ENCODE measurements around the gene DLGAP4.

DNA sequence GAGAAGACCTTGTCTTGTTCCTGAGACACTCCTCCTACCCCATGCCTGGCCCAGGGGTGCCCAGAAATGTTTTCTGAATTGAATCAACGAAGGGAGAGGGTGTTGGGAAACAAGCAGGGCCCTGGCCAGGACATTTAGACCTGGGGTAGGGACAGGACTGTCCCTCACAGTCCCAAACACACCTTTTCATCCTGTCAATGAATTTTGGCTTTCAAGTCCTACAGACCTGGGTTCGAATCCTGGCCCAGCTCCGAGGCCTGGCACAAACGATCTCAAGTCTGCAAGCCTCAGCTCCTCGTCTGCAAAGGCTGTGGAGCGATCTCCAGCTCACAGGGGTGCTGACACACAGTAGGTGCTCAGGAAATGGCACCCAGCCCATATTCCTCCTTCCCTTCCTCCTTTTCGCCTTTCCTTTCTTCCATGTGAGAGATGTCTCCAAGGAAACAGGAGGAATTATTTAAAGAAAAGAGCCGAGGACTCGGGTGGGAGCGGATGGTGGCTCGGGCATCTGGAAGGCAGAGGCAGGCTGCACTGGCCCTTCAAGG, 7.3 kb upstream of the DLGAP4 start:
- TF ChIP-seq, protein P1, sequence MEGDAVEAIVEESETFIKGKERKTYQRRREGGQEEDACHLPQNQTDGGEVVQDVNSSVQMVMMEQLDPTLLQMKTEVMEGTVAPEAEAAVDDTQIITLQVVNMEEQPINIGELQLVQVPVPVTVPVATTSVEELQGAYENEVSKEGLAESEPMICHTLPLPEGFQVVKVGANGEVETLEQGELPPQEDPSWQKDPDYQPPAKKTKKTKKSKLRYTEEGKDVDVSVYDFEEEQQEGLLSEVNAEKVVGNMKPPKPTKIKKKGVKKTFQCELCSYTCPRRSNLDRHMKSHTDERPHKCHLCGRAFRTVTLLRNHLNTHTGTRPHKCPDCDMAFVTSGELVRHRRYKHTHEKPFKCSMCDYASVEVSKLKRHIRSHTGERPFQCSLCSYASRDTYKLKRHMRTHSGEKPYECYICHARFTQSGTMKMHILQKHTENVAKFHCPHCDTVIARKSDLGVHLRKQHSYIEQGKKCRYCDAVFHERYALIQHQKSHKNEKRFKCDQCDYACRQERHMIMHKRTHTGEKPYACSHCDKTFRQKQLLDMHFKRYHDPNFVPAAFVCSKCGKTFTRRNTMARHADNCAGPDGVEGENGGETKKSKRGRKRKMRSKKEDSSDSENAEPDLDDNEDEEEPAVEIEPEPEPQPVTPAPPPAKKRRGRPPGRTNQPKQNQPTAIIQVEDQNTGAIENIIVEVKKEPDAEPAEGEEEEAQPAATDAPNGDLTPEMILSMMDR (optimal IDR thresholded peaks at IDR 0.05 in 1 of 3, IDR thresholded peaks at IDR 0.05 in 1 of 3, conservative IDR thresholded peaks at IDR 0.05 in 1 of 3; ENCODE audit: extremely low read depth in 1 of 3, insufficient read depth in 2 of 3, low read length in 3 of 3) = no peak
- TF ChIP-seq EZH2 (IDR thresholded peaks at IDR 0.05; ENCODE audit: low read length) = no peak
